IPS DF 6.9 (cell line): ENCODE measurements around the gene C9orf85.
A peak's percentile ranks its signal among the peaks of the same experiment; 100 is the strongest.

Source experiments
- DNase-seq: peaks from one replicate; pipeline ENCODE4 v3.0.0-alpha.2; 2013; ENCODE audit warnings: low read depth, low spot score
- H3K27ac ChIP-seq: one replicate; pipeline ENCODE4 v1.5.1; 2013; ENCODE audit warnings: low read length, control low read depth
- H3K27me3 ChIP-seq: 2 replicates; pipeline ENCODE4 v1.6.1; 2013; ENCODE audit warnings: mild to moderate bottlenecking, low read length; ENCODE audit not compliant: control insufficient read depth, insufficient read depth
- H3K36me3 ChIP-seq: 2 replicates; pipeline ENCODE4 v1.6.1; 2013; ENCODE audit warnings: low read length; ENCODE audit not compliant: control insufficient read depth, insufficient read depth
- H3K4me1 ChIP-seq: 2 replicates; pipeline ENCODE4 v1.6.1; 2013; ENCODE audit warnings: low read length; ENCODE audit not compliant: control insufficient read depth, insufficient read depth
- H3K4me3 ChIP-seq: 2 replicates; pipeline ENCODE4 v1.5.1; 2013; ENCODE audit warnings: mild to moderate bottlenecking, low read length
- H3K9me3 ChIP-seq: 2 replicates; pipeline ENCODE4 v1.6.1; 2013; ENCODE audit warnings: low read length, inconsistent platforms; ENCODE audit not compliant: control insufficient read depth, insufficient read depth
- WGBS: extraction: QIAGEN DNeasy Blood & Tissue Kit; methylation state at CpG from one replicate; pipeline ENCODE4 v1.1.7; 2013; ENCODE audit warnings: mixed read lengths, missing lambda C conversion rate; ENCODE audit not compliant: insufficient read length, insufficient coverage; 5-methylcytosine and 5-hydroxymethylcytosine counted together

The C9orf85 gene

GRCh38 chr9:71904076-71904475, 7.4 kb upstream of the C9orf85 start:
- no peak overlapping the region for H3K4me3 ChIP-seq
- no peaks in the 10 kb centered on the region for H3K36me3 ChIP-seq
- no peaks in the 10 kb centered on the region for H3K27me3 ChIP-seq
- no peaks in the 10 kb centered on the region; the same call in 1 of the 2 replicates for H3K4me1 ChIP-seq
- no CpG with 5 or more reads among the region's 2 CpGs for WGBS
- DNase-seq, result no peak
- no peaks in the 10 kb centered on the region for H3K9me3 ChIP-seq
- H3K27ac ChIP-seq, result no peak overlapping the region

DNA sequence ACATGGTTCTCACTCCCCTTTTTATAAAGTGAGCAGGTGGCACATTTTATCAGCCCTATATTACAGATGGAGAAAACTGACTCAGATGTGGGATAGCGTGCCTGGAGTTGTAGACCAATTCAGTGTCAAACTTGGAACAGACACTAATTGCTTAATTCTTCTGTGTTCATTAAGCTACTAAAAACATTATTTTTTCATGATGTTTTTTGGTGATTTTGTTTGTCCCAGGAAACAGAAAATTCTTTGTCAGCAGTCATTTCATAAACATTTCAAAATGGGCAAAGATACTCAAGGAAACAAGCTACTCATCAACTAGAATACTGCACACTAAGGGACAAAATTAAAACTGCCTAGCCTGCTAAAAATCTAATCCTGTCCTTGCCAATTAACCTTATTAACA, 2.6 kb upstream of the C9orf85 start:
- no peaks in the 10 kb centered on the region for H3K4me1 ChIP-seq
- H3K27ac ChIP-seq, result no peak overlapping the region
- H3K27me3 ChIP-seq, result no peaks in the 10 kb centered on the region
- H3K9me3 ChIP-seq, result no peaks in the 10 kb centered on the region
- DNase-seq, result no peak
- H3K36me3 ChIP-seq, result no peaks in the 10 kb centered on the region; the same call in 1 of the 2 replicates
- H3K4me3 ChIP-seq, result no peak overlapping the region; the same call in 1 of the 2 replicates
- WGBS, result no CpG with 5 or more reads among the region's 1 CpG

DNA sequence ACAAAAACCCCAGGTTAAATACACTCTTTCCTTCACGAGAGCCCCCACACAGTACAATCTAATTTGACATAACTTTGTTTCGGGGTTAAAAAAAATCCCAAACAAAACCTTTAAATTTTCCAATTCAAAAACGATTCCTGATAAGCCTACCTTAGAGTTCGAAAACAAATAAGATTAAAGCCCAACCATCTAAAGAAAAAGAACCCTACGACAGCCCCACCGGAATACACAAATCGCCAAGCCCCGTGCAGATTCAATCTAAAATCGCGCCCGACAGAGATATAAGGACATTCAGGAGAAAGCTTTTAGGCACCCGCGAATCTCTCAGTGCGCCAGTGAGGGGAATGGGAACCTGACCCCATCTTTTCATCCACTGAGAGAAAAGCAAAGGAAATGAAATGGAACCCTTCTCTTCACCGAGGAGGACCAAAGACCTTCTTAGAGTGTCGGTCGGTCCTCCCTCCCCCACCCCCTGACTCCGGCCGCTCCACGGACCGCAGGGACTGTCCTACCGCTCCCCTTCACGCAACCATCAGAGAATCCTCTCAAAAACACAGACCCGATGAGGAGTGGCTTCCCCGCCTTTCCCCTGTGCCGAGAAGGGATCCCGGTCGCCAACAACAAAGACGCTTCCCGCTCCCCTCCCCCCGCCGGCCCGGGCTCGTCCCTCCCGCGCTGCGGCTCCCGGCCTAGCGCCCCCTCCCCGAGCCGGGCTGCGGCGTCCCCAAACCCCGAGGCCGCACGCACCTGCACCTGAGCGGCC, 1.4 kb upstream of the C9orf85 start:
- WGBS, result no CpG with 5 or more reads among the region's 47 CpGs
- Histone ChIP-seq H3K9me3 (no peaks in the 10 kb centered on the region), H3K27ac (no peak overlapping the region), H3K4me1 (no peaks in the 10 kb centered on the region), H3K4me3 (peak overlapping the region; percentile 52), H3K36me3 (no peaks in the 10 kb centered on the region; the same call in 1 of the 2 replicates), H3K27me3 (no peaks in the 10 kb centered on the region)
- DNase-seq, result no peak

GRCh38 chr9:71910650-71911060, 784 bp upstream of the C9orf85 start:
- Histone ChIP-seq H3K4me1 (no peaks in the 10 kb centered on the region), H3K4me3 (peak overlapping the region; percentile 52), H3K27ac (no peak overlapping the region), H3K27me3 (no peaks in the 10 kb centered on the region), H3K36me3 (no peaks in the 10 kb centered on the region; the same call in 1 of the 2 replicates), H3K9me3 (no peaks in the 10 kb centered on the region)
- WGBS, result no CpG with 5 or more reads among the region's 56 CpGs
- no peak for DNase-seq

DNA sequence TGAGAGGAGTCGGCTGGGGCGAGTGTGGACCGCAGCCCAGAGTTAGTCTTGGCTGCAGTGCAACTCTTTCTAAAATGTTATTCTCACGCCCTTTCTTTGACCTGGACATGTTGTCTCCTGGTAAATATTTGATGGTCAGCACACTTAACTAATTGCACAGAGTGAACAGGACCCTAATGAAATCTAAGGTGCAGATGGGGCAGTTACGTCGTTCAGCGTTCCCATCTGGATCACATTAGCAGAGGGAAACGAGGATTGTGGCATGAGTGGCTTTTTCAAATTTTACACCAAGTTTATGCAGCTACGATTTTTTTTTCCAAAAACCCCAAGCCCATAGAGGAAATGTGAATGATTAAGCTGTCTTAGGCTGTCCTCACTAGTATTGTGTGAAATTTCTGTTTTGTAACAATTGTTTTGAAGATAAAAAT, 483 bp downstream of the C9orf85 start:
- Histone ChIP-seq H3K9me3 (no peaks in the 10 kb centered on the region), H3K27me3 (no peaks in the 10 kb centered on the region), H3K4me3 (peak overlapping the region; percentile 82; the same call in 1 of the 2 replicates), H3K36me3 (no peaks in the 10 kb centered on the region; the same call in 1 of the 2 replicates), H3K27ac (no peak overlapping the region), H3K4me1 (no peaks in the 10 kb centered on the region)
- DNase-seq, result no peak
- no CpG with 5 or more reads among the region's 9 CpGs for WGBS

- H3K27ac ChIP-seq, result no peak overlapping the region
- H3K9me3 ChIP-seq, result no peaks in the 10 kb centered on the region; the same call in 1 of the 2 replicates
- no peaks in the 10 kb centered on the region; the same call in none of the 2 replicates for H3K36me3 ChIP-seq
- no peak overlapping the region for H3K4me3 ChIP-seq
- H3K27me3 ChIP-seq, result no peaks in the 10 kb centered on the region
- DNase-seq, result no peak
- H3K4me1 ChIP-seq, result no peaks in the 10 kb centered on the region; the same call in 1 of the 2 replicates
Measured at GRCh38 chr9:71915495-71915894, 4.1 kb downstream of the C9orf85 start.

GRCh38 chr9:71916834-71917534, 5.5 kb downstream of the C9orf85 start:
- Histone ChIP-seq H3K4me1 (no peaks in the 10 kb centered on the region; the same call in 1 of the 2 replicates), H3K4me3 (no peak overlapping the region), H3K27me3 (no peaks in the 10 kb centered on the region), H3K9me3 (no peaks in the 10 kb centered on the region; the same call in 1 of the 2 replicates), H3K27ac (no peak overlapping the region), H3K36me3 (no peaks in the 10 kb centered on the region; the same call in 1 of the 2 replicates)
- no peak for DNase-seq

DNA sequence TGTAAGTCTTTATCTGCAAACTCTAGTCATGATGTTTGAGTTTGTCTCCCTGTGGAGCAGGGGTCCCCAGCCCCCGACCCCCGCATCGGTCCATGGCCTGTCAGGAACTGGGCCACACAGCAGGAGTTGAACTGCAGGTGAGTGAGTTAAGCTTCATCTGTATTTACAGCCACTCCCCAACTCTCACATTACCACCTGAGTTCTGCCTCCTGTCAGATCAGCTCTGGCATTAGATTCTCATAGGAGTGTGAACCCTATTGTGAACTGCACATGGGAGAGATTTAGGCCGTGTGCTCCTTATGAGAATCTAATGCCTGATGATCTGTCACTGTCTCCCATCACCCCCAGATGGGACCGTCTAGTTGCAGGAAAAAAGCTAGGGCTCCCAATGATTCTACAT, 7.0 kb downstream of the C9orf85 start:
- Histone ChIP-seq H3K36me3 (no peaks in the 10 kb centered on the region; the same call in 1 of the 2 replicates), H3K4me1 (no peaks in the 10 kb centered on the region; the same call in 1 of the 2 replicates), H3K27me3 (no peaks in the 10 kb centered on the region), H3K4me3 (no peak overlapping the region), H3K9me3 (no peaks in the 10 kb centered on the region; the same call in 1 of the 2 replicates), H3K27ac (no peak overlapping the region)
- WGBS, result no CpG with 5 or more reads among the region's 5 CpGs
- DNase-seq, result no peak

- H3K4me1 ChIP-seq, result no peaks in the 10 kb centered on the region; the same call in 1 of the 2 replicates
- H3K4me3 ChIP-seq, result no peak overlapping the region
- no peaks in the 10 kb centered on the region; the same call in 1 of the 2 replicates for H3K36me3 ChIP-seq
- peak overlapping the region; percentile 76 for H3K27ac ChIP-seq
- no CpG with 5 or more reads among the region's 1 CpG for WGBS
- no peak for DNase-seq
- H3K9me3 ChIP-seq, result no peaks in the 10 kb centered on the region; the same call in 1 of the 2 replicates
- no peaks in the 10 kb centered on the region for H3K27me3 ChIP-seq
Measured at GRCh38 chr9:71920456-71921189, 9.2 kb downstream of the C9orf85 start.

GRCh38 chr9:71921190-71921814, 9.9 kb downstream of the C9orf85 start:
- Histone ChIP-seq H3K27ac (no peak overlapping the region), H3K4me1 (no peaks in the 10 kb centered on the region; the same call in 1 of the 2 replicates), H3K9me3 (no peaks in the 10 kb centered on the region; the same call in 1 of the 2 replicates), H3K4me3 (no peak overlapping the region), H3K36me3 (no peaks in the 10 kb centered on the region; the same call in 1 of the 2 replicates), H3K27me3 (no peaks in the 10 kb centered on the region)
- DNase-seq, result peak; percentile 73
